ENCODE results near the gene CYTIP. TPM values are rescaled to one million over a fixed set of nuclear protein-coding genes. Genes with fewer than 3 reads are reported as not detected.

The CYTIP gene
- total RNA-seq, result 1 to 10 TPM; 5.1 to 6.6 TPM
- long read RNA-seq, result 0 reads

GRCh38 chr2:157443795-157444640, at the start of gene CYTIP:
TSS of gene CYTIP (minus strand) at chr2:157444089. CDS start at chr2:157444020, 69 bp downstream.
- DNase-seq, result peak; percentile 34 to 37
- no peak for ATAC-seq
- intact Hi-C loops (cut with DNase I, micrococcal nuclease), result no loop called here

GRCh38 chr2:157492189-157492773, 48.4 kb upstream of the CYTIP start:
- ATAC-seq (peak; percentile 54), DNase-seq (peak; percentile 57 to 71)
- intact Hi-C loops (cut with DNase I, micrococcal nuclease), result loop anchor here in 1 of 2 donors (10.0 kb wide), 1 partner anchor 523 kb away; no protein-coding TSS in a partner anchor

- ATAC-seq (peak; percentile 45), DNase-seq (no peak)
- intact Hi-C loops (cut with DNase I, micrococcal nuclease), result loop anchor here in 1 of 2 donors (10.0 kb wide), 1 partner anchor 525 kb away; no protein-coding TSS in a partner anchor
Observed at GRCh38 chr2:157489983-157490382, 46.1 kb upstream of the CYTIP start.

- intact Hi-C loops (cut with DNase I, micrococcal nuclease), result no loop called here
- DNase-seq (peak; percentile 67 to 83), ATAC-seq (peak; percentile 91)
Observed at GRCh38 chr2:157488877-157489276, 45.0 kb upstream of the CYTIP start.

GRCh38 chr2:157487747-157488146, 43.9 kb upstream of the CYTIP start:
- intact Hi-C loops (cut with DNase I, micrococcal nuclease), result no loop called here
- DNase-seq, result no peak
- no peak for ATAC-seq

GRCh38 chr2:157487271-157487610, 43.4 kb upstream of the CYTIP start:
- ATAC-seq, result no peak
- intact Hi-C loops (cut with DNase I, micrococcal nuclease), result no loop called here

GRCh38 chr2:157486596-157487270, 42.8 kb upstream of the CYTIP start:
- ATAC-seq (no peak), DNase-seq (no peak)
- intact Hi-C loops (cut with DNase I, micrococcal nuclease), result no loop called here

More at GRCh38 chr2:157487271-157487610, 43.4 kb upstream of the CYTIP start:
- DNase-seq, result no peak

- DNase-seq (no peak), ATAC-seq (peak; percentile 50)
- intact Hi-C loops (cut with DNase I, micrococcal nuclease), result no loop called here
Observed at GRCh38 chr2:157480182-157480961, 36.5 kb upstream of the CYTIP start.

- ATAC-seq (no peak), DNase-seq (no peak)
- intact Hi-C loops (cut with DNase I, micrococcal nuclease), result no loop called here
Observed at GRCh38 chr2:157479081-157480027, 35.5 kb upstream of the CYTIP start.

- DNase-seq, result no peak
- intact Hi-C loops (cut with DNase I, micrococcal nuclease), result no loop called here
- ATAC-seq, result no peak
Observed at GRCh38 chr2:157477919-157478318, 34.0 kb upstream of the CYTIP start.

GRCh38 chr2:157476953-157477709, 33.2 kb upstream of the CYTIP start:
- intact Hi-C loops (cut with DNase I, micrococcal nuclease), result no loop called here
- DNase-seq (no peak), ATAC-seq (no peak)

- ATAC-seq, result no peak
Observed at GRCh38 chr2:157475722-157476390, 32.0 kb upstream of the CYTIP start.

GRCh38 chr2:157473581-157473980, 29.7 kb upstream of the CYTIP start:
- intact Hi-C loops (cut with DNase I, micrococcal nuclease), result no loop called here
- no peak for DNase-seq
- ATAC-seq, result no peak

More at GRCh38 chr2:157475722-157476390, 32.0 kb upstream of the CYTIP start:
- DNase-seq, result no peak
- intact Hi-C loops (cut with DNase I, micrococcal nuclease), result no loop called here

- ATAC-seq (no peak), DNase-seq (peak in 1 of 2 donors; percentile 13)
- intact Hi-C loops (cut with DNase I, micrococcal nuclease), result no loop called here
Observed at GRCh38 chr2:157471078-157471477, 27.2 kb upstream of the CYTIP start.

GRCh38 chr2:157470321-157470720, 26.4 kb upstream of the CYTIP start:
- intact Hi-C loops (cut with DNase I, micrococcal nuclease), result no loop called here
- DNase-seq, result no peak
- ATAC-seq, result no peak

GRCh38 chr2:157469726-157470125, 25.8 kb upstream of the CYTIP start:
- ATAC-seq, result no peak
- no peak for DNase-seq
- intact Hi-C loops (cut with DNase I, micrococcal nuclease), result no loop called here

Measured in left colon (tissue), 2 donors.